GM12801 (cell line): ENCODE data around the gene KCTD2.

ENCODE experiments used
- CTCF ChIP-seq: IDR thresholded peaks from one replicate; pipeline ENCODE4 v1.5.1; 2011; ENCODE audit warnings: control low read depth; ENCODE audit not compliant: insufficient read length; ENCODE audit errors: extremely low read depth

KCTD2 gene

GRCh38 chr17:75041656-75042280 lies 5.3 kb upstream of the KCTD2 start:
- TF ChIP-seq CTCF: no peak

GRCh38 chr17:75044716-75045115 lies 2.3 kb upstream of the KCTD2 start:
- TF ChIP-seq CTCF: no peak

GRCh38 chr17:75047398-75048098 lies 523 bp downstream of the KCTD2 start:
- no peak for TF ChIP-seq CTCF

- TF ChIP-seq CTCF: no peak
Measured at GRCh38 chr17:75048249-75048878, 1.3 kb downstream of the KCTD2 start.

- TF ChIP-seq CTCF: no peak
Measured at GRCh38 chr17:75049057-75049456, 2.0 kb downstream of the KCTD2 start.

- no peak for TF ChIP-seq CTCF
Measured at GRCh38 chr17:75049706-75050105, 2.7 kb downstream of the KCTD2 start.

GRCh38 chr17:75051941-75052340 lies 4.9 kb downstream of the KCTD2 start:
- TF ChIP-seq CTCF: no peak
